ENCODE measurements around the gene RABEP2.
"Not testable (repeated sequence)": the region's sequence is repeated elsewhere in the genome, so short reads cannot be mapped to it uniquely, and the experiment has no call there.

Gene RABEP2

DNA sequence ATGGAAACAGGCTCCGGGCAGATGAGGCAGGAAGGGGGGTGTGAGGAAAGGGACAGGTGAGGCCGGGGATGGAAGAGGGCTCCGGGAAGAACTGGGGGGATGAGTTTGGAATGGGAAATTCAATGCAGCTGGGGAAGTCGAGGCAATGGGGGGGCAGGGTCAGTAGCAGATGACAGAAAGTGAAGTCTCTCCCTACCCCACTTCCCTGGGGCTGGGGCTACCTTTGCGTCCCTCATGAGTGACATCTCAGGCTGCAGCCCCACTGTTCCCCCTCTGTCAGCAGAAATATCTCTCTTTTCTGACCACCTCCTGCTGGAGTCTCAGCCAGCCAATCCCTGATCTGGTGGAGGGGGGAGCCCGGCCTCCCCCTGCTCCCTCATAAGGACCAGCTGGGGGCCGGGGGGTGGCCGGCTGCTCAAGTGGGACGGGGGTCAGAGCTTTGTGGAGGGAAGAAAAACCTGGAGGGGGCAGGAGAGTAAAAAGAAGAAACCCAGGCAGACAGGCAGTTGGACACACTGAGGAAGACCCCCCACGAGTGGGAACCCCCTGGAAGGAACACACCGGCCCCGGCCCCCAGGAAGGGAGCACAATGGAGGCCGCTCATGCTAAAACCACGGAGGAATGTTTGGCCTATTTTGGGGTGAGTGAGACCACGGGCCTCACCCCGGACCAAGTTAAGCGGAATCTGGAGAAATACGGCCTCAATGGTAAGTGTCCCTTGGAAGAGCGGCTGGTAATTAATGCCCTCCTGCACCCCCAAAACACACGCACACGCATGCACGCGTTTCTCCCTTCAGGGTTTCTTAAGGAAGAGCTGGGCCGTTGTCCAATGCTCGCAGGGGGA, 46.7 kb downstream of the RABEP2 start, which contains the start of gene ATP2A1:
TSS of gene ATP2A1 (plus strand) at position 406 of the 844 bp plus-strand sequence. CDS start at position 590, 184 bp downstream.
- DNase-seq, result no peak

- no peak for DNase-seq
Observed at GRCh38 chr16:28877655-28878000, 47.4 kb downstream of the RABEP2 start.

DNA sequence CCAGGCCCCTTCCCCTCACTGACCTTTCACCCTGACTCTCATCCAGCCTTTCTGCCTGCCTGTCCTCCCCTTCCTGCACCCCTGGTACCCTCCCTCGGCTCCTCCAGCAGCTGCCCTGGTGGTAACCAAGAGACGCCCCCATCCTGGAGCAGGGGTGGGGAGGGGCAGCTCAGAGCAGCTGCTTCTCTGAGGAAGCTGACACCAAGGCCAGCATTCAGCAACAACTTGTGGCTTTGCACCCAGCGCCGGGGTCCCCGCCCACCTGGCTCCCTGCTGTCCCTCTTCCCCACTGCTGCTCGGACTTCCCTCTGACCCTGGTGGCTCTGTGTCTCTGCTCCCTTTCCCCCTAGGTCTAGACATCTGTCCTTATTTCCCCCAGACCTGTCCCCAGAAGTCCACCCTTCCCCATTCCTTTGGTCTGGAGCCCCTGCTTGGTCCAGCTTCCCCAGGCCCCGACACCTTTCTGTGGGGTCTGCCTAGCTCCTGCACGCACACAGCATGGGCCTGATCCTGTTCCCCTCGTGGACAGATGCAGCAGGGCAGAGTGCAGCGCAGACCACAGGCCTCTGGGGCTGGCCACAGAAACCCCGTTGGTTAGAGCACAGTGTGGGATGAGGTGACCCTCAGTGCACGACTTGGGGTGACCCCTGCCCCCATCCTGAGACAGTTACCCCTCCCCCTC, 47.9 kb downstream of the RABEP2 start:
- no peak for DNase-seq

DNA sequence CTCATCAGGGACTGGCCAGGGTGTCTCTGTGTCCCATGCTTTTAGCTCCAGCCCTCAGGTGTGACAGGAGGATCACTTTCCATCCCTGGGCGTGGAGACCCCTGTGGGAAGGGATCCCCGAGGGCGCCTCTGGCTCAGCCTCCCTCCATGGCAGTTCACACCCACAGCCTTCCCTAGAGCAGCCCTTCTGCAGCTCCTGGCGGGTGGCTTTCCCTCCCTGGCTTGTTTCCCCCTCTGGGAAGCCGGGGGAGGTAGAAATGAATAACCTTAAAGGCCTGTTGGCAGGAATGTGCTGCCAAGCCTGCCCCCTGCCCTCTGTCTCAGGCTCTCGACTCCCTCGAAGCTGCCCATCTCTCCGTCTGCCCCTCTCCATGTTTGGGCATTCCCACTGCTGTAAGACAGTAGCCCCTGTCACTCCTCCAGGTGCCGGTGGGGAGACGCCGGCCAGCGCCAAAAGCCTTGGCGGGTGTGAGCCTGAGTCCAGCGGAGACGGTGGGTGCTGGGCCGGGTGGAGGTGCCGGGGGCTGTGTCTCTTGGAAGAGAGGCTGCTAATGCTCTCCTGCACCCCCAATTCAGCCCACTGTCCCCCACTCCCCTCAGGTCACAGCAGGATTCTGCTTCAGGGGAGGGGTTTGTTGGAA, 48.9 kb downstream of the RABEP2 start:
- no peak for DNase-seq

GRCh38 chr16:28875134-28876018, 49.7 kb downstream of the RABEP2 start:
- DNase-seq, result no peak

DNA sequence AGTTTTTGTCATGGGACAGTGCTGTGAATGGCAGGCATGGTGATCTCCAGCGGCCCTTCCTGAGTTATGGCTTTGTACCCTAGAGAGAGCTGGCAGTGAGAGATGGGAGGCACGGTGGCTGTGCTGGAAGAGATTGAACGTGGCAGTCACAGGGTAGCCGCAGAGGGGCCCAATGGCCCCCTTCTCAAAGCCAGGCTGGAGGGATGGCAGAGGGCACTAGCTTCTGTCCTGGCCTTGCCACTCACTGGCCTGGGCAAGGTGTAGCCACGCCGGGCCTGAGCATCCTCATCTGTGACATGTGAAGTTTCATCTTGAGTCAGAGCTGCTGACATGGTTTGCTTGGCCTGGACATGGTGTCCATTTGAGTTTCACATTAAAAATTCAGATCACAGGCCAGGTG, 50.6 kb downstream of the RABEP2 start:
- DNase-seq, result no peak

GRCh38 chr16:28873543-28874201, 51.4 kb downstream of the RABEP2 start:
- peak; percentile 60 for DNase-seq

GRCh38 chr16:28872952-28873351, 52.1 kb downstream of the RABEP2 start:
- no peak for DNase-seq

DNA sequence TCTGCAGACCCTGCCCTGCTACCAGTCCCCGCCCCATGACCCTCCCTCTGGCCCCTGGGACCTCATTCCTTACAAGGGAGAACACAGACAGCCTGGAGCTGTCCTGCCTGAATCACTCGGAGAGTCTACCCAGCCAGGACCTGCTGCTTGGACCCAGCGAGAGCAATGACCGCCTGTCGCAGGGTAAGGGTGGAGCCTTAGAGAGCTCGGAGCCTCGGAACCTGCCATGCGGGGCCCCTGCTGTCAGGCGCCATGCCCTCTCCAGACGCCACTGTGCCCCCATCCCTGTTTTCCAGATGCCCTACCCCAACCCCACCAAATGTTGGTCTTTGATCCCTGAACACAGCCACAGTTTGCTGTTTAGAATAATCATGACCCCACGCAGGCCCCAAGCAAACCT, 55.8 kb downstream of the RABEP2 start:
- no peak for DNase-seq

GRCh38 chr16:28867646-28868045, 57.4 kb downstream of the RABEP2 start:
- DNase-seq, result not testable (repeated sequence)

DNA sequence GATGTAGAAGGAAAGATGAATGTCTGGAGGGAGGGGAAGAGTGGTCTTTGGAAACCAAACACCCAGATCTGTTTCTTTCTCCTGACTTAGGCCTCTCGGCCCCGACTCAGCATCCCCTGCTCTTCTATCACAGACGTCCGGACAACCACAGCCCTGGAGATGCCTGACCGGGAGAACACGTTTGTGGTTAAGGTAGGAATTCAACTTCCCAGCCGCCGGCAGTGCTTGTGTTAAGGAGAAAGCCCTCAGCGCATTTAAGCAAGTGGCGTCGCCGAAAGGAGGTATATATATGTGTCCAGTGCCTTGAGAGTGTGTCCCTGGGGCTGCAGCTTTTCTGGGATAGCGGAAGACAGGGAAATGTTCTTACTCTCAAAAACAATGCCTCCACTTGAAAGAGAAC, 57.8 kb downstream of the RABEP2 start:
- no peak for DNase-seq

- no peak for DNase-seq
Observed at GRCh38 chr16:28866454-28866804, 58.6 kb downstream of the RABEP2 start.

GRCh38 chr16:28865722-28866453, 59.1 kb downstream of the RABEP2 start:
- no peak for DNase-seq

- no peak for DNase-seq
Observed at GRCh38 chr16:28865001-28865688, 59.9 kb downstream of the RABEP2 start.

- no peak for DNase-seq
Observed at GRCh38 chr16:28863929-28864793, 60.9 kb downstream of the RABEP2 start.

- no peak for DNase-seq
Observed at GRCh38 chr16:28859326-28859725, 65.7 kb downstream of the RABEP2 start.

- no peak for DNase-seq
Observed at GRCh38 chr16:28858421-28858820, 66.6 kb downstream of the RABEP2 start.

Measured in activated CD4-positive, CD25-positive, alpha-beta regulatory T cell treated with anti-CD3 and anti-CD28 coated beads, Interleukin-2, amount 50 U/mL, for 72 hours (primary cell).